ENCODE measurements around the gene PLK5.

DNA sequence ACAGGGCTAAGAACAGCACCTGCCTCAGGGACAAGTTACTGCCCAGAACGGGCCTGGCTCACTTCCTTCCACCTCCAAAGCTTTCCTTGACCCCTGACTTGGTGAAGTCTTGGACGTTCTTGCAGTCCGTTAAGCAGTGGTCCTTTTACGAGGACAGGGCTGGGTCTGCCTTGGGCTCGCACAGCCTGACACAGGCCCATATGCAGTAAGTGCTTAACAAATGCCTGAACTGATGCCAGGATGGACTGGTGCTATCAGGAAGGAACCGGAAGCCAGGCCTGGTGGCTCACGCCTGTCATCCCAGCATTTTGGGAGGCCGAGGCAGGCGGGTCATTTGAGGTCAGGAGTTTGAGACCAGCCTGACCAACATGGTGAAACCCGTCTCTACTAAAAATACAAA lies 1.8 kb upstream of the PLK5 start:
- TF ChIP-seq, protein P1, sequence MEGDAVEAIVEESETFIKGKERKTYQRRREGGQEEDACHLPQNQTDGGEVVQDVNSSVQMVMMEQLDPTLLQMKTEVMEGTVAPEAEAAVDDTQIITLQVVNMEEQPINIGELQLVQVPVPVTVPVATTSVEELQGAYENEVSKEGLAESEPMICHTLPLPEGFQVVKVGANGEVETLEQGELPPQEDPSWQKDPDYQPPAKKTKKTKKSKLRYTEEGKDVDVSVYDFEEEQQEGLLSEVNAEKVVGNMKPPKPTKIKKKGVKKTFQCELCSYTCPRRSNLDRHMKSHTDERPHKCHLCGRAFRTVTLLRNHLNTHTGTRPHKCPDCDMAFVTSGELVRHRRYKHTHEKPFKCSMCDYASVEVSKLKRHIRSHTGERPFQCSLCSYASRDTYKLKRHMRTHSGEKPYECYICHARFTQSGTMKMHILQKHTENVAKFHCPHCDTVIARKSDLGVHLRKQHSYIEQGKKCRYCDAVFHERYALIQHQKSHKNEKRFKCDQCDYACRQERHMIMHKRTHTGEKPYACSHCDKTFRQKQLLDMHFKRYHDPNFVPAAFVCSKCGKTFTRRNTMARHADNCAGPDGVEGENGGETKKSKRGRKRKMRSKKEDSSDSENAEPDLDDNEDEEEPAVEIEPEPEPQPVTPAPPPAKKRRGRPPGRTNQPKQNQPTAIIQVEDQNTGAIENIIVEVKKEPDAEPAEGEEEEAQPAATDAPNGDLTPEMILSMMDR (conservative IDR thresholded peaks at IDR 0.05; ENCODE audit: low read depth in 2 of 2) = no peak
- TF ChIP-seq EZH2 (IDR thresholded peaks at IDR 0.05; ENCODE audit: low read depth, unreplicated experiment) (no peak), POLR2AphosphoS5 (IDR thresholded peaks at IDR 0.05; ENCODE audit: low read depth) (no peak), CREB1 (CRISPR knock-in tag; IDR thresholded peaks at IDR 0.05; ENCODE audit: low read depth) (no peak), ETS1 (IDR thresholded peaks at IDR 0.05) (no peak), EZH2phosphoT487 (IDR thresholded peaks at IDR 0.05; ENCODE audit: unreplicated experiment) (no peak)

All from GM23338 (cell line).